ENCODE results near the gene CDX1. TPM values are rescaled to one million over a fixed set of nuclear protein-coding genes. Genes with fewer than 3 reads are reported as not detected.

Gene CDX1
- polyA plus RNA-seq, 3 donors: not detected

- no peak overlapping the region for H3K27ac Mint-ChIP-seq
- H3K4me1 Mint-ChIP-seq: peaks cover 13% of the 10 kb centered on the region
- Histone ChIP-seq H3K4me2 (replicated peaks; ENCODE audit: extremely low read depth, low read length, poor library complexity, severe bottlenecking) (no peak overlapping the region), H3K36me3 (replicated peaks in 1 of 2; ENCODE audit: control insufficient read depth in 1 of 2, insufficient read depth in 2 of 2, low read length in 2 of 2) (no peaks in the 10 kb centered on the region), H2AFZ (ENCODE audit: insufficient read depth, low read depth, low read length, poor library complexity, severe bottlenecking) (no peak overlapping the region), H3K27ac (ENCODE audit: low read depth in 1 of 2, low read length in 2 of 2) (no peak overlapping the region), H3K4me3 (replicated peaks in 1 of 3; ENCODE audit: low read depth in 2 of 3, low read length in 3 of 3) (no peak overlapping the region), H3K9me3 (replicated peaks in 1 of 2; ENCODE audit: control insufficient read depth in 1 of 2, insufficient read depth in 1 of 2, low read length in 2 of 2) (no peaks in the 10 kb centered on the region), H3K9ac (ENCODE audit: insufficient read depth, low read length, poor library complexity, severe bottlenecking) (no peak overlapping the region), H3K27me3 (ENCODE audit: control insufficient read depth in 2 of 2, insufficient read depth in 2 of 2, low read length in 2 of 2) (no peaks in the 10 kb centered on the region), H3K4me1 (ENCODE audit: control insufficient read depth in 1 of 2, insufficient read depth in 2 of 2, low read length in 2 of 2) (peaks cover 14 to 16% of the 10 kb centered on the region in 2 donors), H3K79me2 (ENCODE audit: insufficient read depth, low read length) (no peaks in the 10 kb centered on the region), H4K20me1 (ENCODE audit: insufficient read depth, low read length) (no peaks in the 10 kb centered on the region)
- no peaks in the 10 kb centered on the region for H3K36me3 Mint-ChIP-seq
- intact Hi-C loops (cut with micrococcal nuclease): no loop called here
- TF ChIP-seq, protein P1, sequence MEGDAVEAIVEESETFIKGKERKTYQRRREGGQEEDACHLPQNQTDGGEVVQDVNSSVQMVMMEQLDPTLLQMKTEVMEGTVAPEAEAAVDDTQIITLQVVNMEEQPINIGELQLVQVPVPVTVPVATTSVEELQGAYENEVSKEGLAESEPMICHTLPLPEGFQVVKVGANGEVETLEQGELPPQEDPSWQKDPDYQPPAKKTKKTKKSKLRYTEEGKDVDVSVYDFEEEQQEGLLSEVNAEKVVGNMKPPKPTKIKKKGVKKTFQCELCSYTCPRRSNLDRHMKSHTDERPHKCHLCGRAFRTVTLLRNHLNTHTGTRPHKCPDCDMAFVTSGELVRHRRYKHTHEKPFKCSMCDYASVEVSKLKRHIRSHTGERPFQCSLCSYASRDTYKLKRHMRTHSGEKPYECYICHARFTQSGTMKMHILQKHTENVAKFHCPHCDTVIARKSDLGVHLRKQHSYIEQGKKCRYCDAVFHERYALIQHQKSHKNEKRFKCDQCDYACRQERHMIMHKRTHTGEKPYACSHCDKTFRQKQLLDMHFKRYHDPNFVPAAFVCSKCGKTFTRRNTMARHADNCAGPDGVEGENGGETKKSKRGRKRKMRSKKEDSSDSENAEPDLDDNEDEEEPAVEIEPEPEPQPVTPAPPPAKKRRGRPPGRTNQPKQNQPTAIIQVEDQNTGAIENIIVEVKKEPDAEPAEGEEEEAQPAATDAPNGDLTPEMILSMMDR (IDR thresholded peaks at IDR 0.05): no peak
- no peak overlapping the region for H3K4me3 Mint-ChIP-seq
- peaks cover 2 to 9% (median 5%) of the 10 kb centered on the region in 3 donors for H3K27me3 Mint-ChIP-seq (ENCODE audit: low read depth in 3 of 3)
- peaks cover 0 to under 1% (median 0%) of the 10 kb centered on the region in 7 donors for H3K9me3 Mint-ChIP-seq
- no peak for DNase-seq
Observed at GRCh38 chr5:150149618-150150017, 17.0 kb upstream of the CDX1 start.

DNA sequence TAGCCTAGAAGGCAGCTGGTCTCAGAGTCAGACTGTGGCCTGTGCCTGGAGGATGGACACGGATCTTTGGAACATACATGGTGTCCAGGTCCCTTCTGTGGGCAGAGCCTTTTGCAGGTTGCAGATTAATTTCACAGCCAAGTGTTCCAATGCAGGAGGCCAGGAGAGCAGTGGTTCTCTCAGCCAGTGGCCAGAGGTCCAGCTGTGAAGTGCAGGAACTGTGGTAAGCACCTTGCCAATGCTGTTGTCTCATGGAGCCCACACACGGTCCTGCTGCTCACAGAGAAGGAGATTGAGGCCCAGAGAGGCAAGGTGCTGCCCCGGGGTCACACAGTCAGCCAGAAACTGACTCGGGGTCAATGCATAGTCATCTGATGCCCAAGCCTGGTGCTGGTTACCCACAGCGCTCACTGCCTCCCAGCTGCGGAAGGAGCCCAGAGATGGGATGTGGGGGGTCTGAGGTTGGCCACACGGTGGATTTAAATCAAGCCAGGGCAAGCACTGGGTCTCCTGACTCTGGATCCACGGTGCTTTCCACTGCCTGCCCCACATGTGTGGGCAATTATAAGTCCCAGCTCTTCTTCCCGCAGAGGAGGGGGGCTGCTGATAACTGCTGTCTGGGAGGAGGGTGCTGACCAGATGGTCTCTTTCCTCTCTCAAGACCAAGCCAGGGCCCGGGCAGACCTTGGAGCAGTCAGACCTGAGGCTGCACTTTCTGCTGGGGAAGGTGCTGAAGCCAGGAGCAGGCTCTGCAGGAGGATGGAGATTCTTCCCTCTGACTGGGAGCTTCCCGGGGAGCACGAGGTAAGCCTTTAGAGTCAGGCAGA lies 13.7 kb upstream of the CDX1 start:
- no peak for DNase-seq
- Mint-ChIP-seq H3K4me3 (no peak overlapping the region), H3K27me3 (ENCODE audit: low read depth in 3 of 3) (peaks cover 26 to 33% (median 32%) of the 10 kb centered on the region in 3 donors), H3K4me1 (peaks cover 14% of the 10 kb centered on the region), H3K9me3 (peaks cover 0 to 2% (median 0%) of the 10 kb centered on the region in 7 donors), H3K27ac (no peak overlapping the region), H3K36me3 (peaks cover 0 to 3% of the 10 kb centered on the region in 2 donors)
- TF ChIP-seq, protein P1 (IDR thresholded peaks at IDR 0.05): no peak
- intact Hi-C loops (cut with micrococcal nuclease): no loop called here
- no peak overlapping the region for H3K4me3 ChIP-seq (replicated peaks in 1 of 3; ENCODE audit: low read depth in 2 of 3, low read length in 3 of 3)
- peaks cover 0 to 18% of the 10 kb centered on the region in 2 donors for H3K27me3 ChIP-seq (ENCODE audit: control insufficient read depth in 2 of 2, insufficient read depth in 2 of 2, low read length in 2 of 2)
- H3K4me1 ChIP-seq (ENCODE audit: control insufficient read depth in 1 of 2, insufficient read depth in 2 of 2, low read length in 2 of 2): peaks cover 8 to 11% of the 10 kb centered on the region in 2 donors
- H3K79me2 ChIP-seq (ENCODE audit: insufficient read depth, low read length): no peaks in the 10 kb centered on the region
- H3K36me3 ChIP-seq (replicated peaks in 1 of 2; ENCODE audit: control insufficient read depth in 1 of 2, insufficient read depth in 2 of 2, low read length in 2 of 2): no peaks in the 10 kb centered on the region
- H4K20me1 ChIP-seq (ENCODE audit: insufficient read depth, low read length): no peaks in the 10 kb centered on the region
- H3K9ac ChIP-seq (ENCODE audit: insufficient read depth, low read length, poor library complexity, severe bottlenecking): no peak overlapping the region
- no peak overlapping the region for H2AFZ ChIP-seq (ENCODE audit: insufficient read depth, low read depth, low read length, poor library complexity, severe bottlenecking)
- H3K27ac ChIP-seq (ENCODE audit: low read depth in 1 of 2, low read length in 2 of 2): no peak overlapping the region
- H3K4me2 ChIP-seq (replicated peaks; ENCODE audit: extremely low read depth, low read length, poor library complexity, severe bottlenecking): no peak overlapping the region
- WGBS (ENCODE audit: insufficient coverage): 97% methylated on average over 8 of the region's 12 CpGs
- H3K9me3 ChIP-seq (replicated peaks in 1 of 2; ENCODE audit: control insufficient read depth in 1 of 2, insufficient read depth in 1 of 2, low read length in 2 of 2): no peaks in the 10 kb centered on the region
